Measurements from ENCODE around the gene AFAP1.

AFAP1 gene

DNA sequence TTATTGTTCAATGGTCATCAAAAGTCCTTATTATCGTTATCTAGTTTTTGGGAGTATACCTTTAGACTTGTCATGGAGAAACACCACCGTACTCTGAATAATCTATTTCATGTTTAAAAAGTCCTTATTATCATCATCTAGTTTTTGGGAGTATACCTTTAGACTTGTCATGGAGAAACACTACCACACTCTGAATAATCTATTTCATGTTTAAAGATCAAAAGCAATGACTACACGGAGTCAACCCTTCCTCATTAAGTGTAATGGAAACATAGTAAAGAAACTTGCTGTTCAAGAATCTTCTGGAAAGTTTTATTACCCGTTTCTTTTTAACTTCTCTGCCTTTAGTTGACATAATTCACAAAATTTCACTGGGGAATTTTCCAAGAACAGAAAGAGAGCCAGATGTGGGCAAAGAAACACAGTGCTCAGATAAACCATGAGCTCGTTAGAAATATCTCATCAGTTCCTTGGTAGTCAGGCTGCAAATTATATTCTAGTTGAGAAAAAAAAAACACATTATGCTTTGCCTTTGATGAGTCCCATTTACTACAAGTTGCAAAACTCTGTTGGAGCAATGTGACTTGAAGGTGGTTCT, 158.8 kb downstream of the AFAP1 start:
- DNase-seq: no peak

DNA sequence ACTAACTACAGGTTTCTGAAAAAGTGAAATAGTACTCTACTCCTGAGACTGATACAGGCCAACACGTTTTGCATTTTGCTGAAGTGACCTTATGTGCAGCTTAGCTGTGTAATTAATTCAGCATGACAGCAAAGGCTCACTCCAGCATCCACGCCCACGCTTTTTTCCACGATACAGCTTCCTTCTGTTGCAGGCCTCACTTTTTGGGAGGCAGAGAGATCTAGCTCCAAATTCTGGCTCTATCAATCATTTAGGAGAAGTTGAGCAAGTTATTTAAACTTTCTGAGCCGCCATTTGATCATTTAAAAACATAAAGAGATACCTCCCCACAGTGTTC, 160.3 kb downstream of the AFAP1 start:
- DNase-seq: no peak

DNA sequence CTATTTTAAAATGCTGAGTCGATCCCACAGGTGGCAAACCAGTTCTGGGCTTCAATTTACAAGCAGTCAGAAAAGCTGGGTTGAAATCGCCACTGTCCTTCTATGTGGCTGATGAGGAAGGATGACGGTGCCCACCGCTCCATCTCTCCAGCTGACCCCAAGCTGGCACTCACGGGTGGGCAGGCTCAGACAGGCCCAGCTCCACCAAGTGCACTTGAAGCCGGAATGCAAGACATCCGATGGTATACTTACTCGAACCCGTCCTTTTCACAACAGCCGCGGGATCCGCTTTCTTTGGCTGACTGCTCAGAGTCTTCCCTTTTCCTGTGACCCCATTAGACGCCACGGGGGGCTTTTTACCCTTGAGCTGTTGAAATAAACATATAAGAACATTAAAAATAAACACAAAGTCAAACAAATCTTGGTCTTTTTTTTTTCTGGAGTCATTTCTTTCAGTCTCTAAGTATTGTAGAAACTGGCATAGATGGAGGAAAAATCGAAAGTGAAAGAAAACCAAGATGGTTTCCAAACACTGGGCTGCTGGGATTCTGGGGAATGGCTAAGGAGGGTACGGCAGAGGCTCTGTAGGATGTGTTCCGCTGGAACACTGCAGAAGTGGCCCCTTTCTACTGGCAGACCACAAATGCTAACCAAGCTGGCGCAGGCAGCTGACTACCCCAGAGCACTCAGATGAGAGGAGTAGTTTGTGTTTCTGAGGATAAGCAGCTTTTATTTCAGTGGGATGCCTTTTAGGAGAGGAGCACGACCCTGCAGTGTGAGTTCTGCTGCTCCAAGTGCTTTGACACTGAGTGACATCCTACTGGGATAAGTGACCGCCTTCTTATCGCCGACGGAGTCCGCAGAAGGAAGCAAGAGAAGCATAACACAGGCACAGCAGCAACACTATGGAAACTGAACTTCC, 160.9 kb downstream of the AFAP1 start:
- no peak for DNase-seq

DNA sequence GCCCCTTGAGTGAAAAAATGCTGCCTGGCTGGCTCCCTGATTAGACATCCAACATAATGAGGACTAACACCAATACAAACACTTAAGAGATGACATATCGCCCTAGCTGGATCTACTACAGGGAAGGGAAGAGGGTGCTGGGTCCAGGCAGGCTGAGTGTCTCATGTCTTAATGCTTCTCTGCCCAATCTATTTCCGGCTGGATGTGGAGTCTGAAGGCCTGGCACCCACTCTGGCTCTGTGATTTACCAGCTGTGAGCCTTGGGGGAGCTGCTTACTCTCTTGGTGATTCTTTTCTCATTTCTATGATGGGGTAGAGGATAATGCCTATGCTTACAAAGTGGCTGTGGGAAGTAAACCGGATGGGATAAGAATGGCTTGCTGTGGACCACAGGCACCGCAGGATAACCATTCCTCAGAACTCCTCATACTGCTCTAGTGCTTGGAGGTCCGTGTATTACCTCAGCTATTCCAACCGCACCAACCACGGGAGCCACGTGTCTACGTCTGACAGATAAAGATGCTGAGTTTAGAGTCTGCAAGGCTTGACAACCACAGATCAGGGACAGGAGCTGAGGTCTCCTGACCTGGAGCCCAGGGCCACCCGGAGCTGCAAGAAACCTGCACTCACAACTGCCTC, 161.7 kb downstream of the AFAP1 start:
- no peak for DNase-seq

DNA sequence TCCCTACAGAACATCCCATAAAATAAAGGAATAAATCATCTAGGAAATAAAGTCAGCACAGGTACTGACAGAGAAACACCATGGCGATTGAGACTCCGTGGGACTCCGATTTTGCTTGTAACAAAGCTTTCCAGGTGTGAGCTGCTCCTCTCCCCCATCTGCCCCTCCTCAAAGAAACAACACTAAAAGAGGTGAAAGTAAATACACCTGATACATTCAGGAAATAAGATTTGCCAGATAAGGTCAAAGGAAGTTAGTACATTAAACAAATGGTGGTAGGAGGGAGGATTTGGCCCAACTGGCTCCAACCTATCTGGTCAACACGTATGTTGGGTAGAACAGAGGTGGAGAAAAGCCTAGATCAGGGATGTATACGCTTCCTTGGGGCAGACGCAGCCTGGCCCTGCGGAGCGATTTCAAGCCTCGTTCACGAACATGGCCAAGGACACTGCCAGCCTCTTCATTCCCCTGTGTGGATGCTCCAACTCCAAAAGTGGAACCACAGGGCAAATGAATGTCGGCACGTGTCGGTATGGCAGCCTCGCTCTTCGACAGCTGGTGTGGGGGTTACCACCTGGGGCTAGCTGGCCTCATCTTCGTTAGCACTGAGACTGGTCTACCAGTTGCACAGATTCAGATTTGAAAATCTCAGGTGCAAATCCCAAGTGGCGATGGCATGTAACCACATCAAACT, 162.5 kb downstream of the AFAP1 start:
- no peak for DNase-seq

DNA sequence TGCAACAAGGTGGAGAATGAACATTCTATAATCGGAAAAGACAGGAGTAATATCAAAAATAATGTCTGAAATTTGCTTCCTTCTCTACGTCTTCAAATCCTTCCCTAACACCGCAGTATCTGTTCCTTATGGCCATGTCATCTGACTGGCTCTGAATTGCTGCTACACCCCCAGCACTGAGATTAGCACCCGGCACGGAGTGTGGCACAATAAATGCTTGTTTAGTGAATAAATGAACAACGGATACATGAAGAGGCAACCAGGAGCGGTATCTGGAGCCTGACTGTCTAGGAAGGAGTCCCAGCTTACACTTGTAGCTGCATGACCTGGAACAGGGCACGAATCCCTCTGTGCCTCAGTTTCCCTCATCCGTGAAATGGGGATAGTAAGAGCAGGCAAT, 164.3 kb downstream of the AFAP1 start:
- no peak for DNase-seq

DNA sequence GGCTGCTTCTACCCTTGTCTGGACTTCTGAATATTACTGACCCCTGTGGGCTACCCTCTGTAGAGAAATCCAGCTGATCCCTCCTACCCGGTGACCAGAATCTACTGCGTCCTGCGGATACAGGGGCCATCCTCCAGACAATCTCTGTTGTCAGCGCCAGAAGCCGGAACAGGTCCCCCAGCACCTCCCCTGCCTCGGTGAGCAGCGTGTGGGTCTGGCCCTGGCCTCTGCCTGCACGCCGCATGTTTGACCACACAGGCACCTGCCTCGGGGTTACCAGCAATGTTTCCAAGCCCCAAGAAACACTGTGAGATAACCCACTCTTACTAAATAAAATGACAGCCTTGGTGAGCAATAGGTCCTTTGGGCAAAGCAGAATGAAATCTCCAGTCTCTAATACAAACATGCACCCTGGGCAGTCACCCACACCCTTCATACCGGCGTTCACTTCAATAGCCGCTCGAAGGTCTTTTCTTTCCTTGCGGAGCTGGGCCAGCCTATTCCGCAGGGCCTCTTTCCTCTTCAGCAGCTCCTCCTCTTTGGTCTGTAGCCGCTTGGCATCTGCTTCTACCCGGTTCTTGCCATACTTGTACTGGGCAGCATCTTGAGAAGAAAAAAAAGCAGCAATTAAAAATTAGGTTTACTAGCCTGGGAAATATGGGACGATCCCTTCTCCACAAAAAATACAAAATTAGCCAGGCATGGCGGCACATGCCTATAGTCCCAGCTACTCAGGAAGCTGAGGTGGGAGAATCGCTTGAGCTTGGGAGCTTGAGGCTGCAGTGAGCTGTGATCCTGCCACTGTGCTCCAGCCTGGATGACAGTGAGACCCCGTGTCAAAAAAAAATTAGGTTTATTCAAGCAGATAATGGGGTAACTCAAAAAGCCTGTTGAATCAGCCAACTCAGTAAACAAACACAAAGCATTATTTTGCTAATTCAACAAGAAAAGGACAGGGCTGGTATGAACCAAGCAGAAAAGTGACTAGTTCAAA, 165.1 kb downstream of the AFAP1 start:
- no peak for DNase-seq

DNA sequence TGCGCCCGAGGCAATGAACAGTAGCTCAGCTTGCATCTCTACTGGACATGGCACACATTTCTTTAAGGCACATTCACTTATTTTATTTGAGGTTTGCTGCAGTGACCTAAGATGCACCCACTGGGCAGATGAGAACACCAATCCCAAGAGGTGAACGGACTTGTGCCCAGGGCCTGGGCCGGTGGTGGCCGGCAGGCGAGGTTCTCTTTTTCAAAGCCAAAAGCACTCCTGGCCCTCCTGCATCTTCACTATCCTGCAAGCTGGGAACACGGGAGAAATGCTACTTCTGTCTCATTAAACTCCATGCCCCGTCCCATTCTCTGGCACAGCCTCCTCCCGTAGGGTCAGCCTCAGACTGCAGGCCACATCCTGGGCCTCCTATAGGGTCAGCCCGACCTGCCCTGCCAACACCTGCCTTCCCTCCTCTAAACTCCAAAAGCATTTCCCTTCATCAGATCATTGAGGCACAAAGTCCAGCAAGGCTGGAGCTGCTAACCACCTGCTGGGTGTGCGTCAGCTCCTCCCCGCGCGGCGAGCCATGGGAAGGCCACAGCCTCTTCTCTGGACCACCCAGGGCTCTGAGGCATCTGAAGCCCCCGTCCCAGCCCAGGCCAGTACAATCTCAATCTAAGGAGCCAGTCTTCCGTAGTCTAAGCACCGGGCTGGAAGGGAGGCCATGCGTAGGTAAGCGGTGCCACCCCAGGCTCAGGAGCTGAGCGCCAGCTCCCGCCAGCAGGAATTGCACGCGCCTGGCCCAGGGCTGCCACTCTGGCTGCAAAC, 166.1 kb downstream of the AFAP1 start:
- DNase-seq: no peak

DNA sequence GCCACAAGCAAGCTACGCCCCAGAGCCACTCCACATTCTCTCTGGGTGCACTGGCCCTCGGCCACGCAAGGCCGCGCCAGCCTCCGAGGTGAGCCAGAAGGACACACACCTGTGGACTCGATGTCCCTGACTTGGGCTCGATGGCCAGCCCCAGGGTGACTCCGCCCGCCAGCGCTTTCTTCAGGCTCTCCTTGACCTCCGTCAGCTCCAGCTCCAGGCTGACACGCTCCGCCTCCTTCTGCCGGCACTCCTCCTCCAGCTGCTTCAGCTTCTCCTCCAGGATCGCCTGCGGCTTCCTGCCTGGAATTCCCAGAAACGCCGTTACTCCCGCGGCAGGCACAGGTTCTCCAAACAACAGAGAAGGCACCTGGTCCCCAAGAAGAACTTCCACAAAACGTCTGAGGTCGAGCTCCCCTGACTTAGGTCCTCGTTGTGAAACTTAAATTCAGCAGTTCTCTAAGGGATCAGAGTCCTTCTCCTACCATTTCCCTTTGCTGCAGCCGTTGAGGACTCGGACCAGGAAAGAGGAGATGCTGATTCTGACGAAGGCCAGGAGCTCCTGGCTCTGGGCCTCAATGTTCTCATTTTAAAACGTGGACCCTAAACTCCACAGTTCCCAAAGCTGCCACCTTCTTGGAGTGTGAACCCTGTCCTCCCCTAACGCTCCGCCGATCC, 166.8 kb downstream of the AFAP1 start:
- DNase-seq: no peak

DNA sequence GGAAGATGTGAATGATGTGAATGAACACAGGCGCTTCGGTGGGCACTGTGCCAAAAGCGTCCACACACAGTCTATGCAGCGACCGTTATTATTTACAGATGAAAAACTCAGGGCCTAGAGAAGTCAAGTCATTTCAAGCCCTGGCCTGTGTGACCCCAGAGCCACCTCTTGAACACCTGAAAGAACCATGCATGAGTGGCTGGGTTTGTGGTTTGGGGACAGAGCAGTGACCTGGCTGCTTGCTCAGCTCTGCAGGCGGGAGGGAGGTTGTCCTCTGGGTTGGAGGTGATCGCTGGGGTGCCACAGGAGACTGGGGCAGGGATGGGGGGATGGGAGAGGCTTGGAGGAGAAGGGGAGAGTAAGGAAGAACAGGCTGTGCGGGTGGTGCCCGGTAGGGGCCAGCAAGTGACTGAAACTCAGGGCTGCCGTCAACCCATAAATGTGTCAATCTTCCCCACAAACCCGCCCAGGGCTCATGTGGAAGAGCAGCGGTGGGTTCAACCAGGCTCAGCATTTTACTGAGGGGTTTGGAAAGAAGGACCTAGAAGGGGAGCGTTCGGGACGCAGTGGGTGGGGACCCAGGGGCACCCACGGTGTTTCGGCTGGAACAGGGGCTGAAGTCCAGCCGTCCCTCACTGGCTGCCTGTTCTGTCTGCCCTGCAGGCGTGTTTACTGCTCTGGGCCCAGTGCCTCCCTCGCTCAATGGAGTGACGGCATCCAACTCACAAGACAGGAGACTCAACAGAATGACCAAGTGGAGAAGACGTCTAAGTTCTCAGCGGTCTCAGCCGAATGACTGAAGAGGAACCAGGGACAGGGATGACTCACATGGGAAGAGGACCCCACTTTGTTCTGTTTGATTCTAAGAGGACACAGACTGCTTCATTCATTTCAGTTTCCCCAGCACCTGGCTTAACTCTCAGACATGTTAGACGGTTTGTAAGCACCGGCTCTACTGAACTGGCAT, 167.8 kb downstream of the AFAP1 start:
- no peak for DNase-seq

DNA sequence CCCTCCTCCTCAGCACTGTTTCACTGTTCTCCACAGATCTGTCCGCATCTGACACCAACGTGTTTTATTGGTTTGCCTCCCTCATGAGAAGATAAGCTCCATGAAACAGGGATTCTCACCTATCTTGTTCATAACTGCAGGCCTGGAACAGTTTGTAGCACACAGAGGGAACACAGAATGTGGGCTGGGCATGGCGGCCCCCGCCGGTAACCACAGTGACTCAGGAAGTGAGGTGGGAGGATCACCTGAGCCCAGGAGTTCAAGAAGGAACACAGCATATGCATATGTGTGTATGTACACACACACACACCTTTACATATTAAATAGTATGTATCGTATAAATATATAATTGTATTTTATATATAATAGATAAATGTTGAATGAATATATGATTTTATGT, 168.6 kb downstream of the AFAP1 start:
- no peak for DNase-seq

DNA sequence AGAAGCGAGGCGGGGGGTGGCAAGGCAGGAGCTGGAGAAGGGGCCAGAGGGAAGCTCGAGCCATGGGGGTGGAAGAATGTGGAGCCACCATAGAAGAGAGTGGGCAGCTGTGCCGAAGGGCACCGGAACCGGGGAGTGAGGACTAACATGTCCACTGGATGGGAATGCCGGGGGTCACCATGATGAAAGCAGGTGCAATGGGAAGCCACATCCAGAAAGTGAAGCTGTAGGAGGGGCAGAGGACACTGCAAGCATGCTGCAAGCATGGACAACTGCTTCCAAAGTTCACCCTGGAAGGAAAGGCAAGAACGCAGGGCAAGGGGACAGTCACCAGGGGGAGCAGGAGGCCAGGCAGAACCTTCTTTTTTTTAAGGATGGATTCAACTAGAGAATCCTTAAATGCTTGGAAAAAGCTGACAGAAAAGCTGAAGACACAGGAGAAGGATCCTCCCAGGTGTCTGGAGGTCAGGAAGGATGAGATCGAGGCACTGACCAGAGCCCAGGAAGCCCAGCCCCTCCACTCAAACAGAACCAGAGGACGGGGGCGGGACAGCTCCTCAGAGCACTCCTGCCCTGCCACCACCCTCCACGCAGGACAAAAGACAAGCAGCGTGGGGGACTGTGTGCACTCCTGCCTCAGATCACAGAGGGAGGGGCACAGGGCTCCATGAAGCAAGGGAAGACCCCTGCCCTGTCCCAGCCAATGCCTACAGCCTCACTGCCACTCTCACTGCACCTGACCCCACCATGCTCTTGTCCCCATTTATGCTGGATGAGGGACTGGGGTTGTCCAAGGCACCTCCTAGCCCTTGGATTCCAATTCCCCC, 169.2 kb downstream of the AFAP1 start:
- DNase-seq: peak; percentile 16

DNA sequence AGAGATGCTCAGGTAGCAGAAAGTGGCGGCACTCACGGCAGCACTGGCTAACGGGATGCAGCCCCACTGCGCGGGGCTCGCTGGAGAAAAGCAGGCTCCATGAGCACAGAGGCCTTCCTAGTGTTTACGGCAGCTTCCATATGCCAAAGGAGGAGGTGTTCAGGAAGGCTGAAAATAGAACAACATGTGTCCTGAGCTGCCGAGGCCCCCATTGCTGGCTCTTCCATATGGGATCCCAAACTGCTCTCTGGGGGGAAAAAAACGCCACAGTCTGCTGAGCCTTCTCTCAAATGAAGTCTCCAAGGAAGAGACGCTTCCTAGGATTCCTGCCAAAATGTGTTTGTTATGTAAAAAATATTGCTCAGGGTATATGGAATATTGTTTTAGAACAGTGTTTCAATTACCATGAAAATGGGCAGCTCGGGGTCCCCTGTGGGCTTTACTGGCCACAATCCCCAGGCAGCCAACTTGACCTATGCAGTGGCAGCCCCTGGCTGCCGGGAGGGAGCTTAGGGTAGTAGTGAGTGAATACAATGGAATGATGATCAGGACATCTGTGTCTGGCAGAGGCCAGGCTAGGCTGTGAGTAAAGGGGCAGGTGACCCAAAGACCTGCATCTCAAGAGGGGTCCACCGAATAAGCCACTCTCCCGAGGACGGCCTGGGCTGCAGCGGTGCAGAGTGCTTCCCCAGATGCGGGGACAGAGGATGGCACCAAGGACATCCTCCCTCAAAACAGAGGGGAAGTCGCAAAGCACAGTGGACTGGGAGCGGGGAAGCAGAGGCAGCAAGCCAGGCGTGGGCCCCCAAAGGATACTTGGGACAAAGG, 170.1 kb downstream of the AFAP1 start:
- DNase-seq: no peak

DNA sequence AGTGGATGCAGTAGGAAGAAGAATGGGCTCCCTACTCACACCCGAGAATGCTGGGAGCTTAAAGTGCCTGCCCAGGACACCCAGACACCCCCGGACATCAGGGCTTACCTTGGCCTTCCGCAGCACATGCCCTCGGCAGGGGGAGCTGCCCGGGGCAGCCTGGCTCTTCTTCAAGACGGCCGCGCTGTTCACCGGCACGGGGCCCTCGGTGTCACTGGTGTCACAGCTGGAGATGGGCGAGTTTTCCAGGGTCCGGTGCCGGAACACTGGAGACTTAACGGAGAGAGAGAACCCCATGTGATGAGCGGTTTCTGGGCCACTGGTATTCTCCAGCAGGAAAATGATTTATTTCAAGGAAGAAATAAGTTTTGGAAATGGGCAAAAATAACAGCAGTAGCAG, 170.9 kb downstream of the AFAP1 start:
- DNase-seq: no peak

DNA sequence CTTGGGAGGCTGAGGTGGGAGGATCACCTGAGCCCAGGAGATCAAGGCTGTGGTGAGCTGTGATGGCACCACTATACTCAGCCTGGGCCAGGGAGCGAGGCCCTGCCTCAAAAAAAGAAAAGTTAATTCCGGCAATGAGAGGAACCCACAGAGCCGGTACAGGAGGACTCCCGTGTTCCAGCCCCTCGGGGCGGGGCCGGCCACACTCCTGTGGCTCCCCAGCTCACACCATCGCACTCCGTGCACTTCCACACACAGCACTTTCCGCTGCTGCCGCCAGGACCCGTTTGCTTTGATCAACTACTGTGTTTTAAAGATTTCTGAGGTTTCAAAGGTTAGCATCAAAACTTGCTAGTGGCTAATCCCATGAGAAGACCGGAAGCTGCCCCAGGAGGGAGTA, 171.7 kb downstream of the AFAP1 start:
- DNase-seq: no peak

DNA sequence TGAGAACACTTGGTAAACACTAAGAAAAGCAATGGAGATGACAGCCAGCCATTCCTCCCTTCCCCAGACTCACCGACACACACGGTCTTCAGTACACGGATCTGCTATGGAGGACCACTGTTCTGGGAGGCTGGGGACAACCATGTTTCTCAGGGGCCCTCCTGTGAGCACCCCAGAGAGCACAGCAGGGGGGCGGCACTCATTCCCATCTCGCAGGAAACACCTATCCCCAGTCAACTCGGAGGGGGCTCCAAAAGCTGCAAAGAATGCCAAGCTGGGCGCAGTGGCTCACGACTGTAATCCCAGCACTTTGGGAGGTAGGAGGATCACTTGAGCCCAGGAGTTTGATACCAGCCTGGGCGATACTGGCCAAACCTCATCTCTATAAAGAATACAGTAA, 172.1 kb downstream of the AFAP1 start:
- DNase-seq: no peak

DNA sequence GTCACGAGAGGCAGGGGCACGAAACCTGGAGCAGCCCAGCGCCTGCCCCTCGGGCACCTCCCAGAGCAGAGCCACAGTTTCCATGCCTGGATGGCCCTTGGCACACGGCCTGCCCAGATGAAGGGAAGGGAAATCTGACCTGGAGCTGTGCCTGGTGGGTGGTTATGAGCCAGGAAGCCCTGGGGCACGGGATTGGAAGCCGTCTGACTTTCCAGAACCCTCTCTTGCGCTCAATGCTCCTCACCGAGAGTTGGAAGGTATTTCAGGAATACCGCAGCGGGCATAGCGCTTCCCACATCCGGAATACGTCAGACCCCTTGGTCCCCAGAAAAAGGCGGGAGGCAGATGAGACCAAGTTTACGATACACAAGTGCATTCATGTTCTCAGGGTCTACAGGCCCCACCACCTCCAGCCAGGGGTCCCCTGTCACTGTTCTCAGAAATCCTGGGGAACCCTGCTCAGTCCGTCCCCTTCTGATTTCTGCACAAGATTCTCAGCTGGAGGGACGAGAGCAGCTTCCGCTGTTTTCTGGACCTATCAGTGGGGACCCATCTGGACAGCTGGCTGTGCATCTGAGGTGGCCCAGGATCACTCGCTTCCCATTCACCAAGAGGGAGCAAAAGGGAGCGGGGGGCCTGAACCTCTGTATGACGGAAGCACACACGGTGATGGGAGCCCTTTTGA, 172.9 kb downstream of the AFAP1 start:
- no peak for DNase-seq

Data from midbrain (tissue), 1 donor.